H1 (cell line): Measurements from ENCODE around the gene SPINK14.

ENCODE experiments used
- BRCA1 ChIP-seq: IDR thresholded peaks from 2 replicates; pipeline ENCODE4 v1.6.1; 2012; ENCODE audit warnings: low read depth, low read length, improper control_type of control experiment
- POLR2AphosphoS5 ChIP-seq: IDR thresholded peaks from 2 replicates; pipeline ENCODE4 v1.6.1; 2011; ENCODE audit warnings: low read depth, low read length
- RAD21 ChIP-seq, 2 experiments: IDR thresholded peaks in 1 of 2; conservative IDR thresholded peaks in 1 of 2; 2 replicates each; pipeline ENCODE4 v1.6.1; 2011; ENCODE audit warnings: low read depth in 2 of 2, low read length in 2 of 2, improper control_type of control experiment in 1 of 2, inconsistent platforms in 1 of 2, mild to moderate bottlenecking in 1 of 2, moderate library complexity in 1 of 2
- TEAD4 ChIP-seq: IDR thresholded peaks from 2 replicates; pipeline ENCODE4 v1.6.1; 2012; ENCODE audit warnings: low read depth, low read length, inconsistent platforms, mixed read lengths
- TF ChIP-seq, protein P1 (sequence below), 3 experiments: IDR thresholded peaks; 1 replicate in 2 of 3; 2 replicates in 1 of 3; pipeline versions ENCODE4 v1.5.1 to v1.6.1; 2011; ENCODE audit warnings: low read length in 3 of 3, mild to moderate bottlenecking in 3 of 3, inconsistent platforms in 2 of 3, low read depth in 1 of 3, moderate library complexity in 1 of 3; ENCODE audit not compliant: insufficient read depth in 1 of 3; ENCODE audit errors: control extremely low read depth in 1 of 3
- TF ChIP-seq, protein P2 (sequence below): IDR thresholded peaks from 2 replicates; pipeline ENCODE4 v1.6.1; 2011; ENCODE audit warnings: low read length, improper control_type of control experiment

DNA sequence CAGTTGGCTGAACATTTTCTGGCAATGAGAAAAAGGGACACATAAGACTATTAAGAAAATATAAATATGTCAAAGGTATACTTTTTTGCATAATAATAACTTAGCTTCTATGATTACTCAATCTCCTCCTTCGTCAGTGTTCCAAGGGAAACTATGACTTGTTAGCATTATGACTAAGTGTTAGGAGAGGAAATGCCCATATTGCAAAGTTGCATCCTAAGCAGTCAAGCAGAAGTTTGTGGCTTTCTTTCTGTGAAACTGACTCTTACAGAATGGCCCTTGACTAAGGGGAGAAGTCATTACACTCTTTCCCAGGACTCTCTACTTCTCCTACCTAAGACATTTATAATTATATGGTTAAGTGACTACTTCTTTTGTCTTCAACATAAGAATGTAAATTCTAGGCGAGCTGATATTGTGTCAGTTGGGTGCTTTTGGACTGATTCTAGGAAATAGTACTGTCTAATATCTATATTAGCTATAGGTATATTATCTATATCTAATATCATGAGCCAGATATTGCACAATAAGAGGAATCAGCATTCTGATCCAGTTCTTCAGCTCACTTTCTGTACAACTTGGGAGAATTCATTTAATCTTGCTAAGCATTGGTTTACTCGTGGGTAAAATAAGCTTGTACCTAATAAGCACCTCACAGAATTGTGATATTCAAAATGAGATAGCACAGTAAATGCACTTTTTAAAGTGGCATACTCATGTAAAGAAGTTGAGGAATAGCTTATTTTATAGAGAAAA is 18.1 kb downstream of the SPINK14 start:
- TF ChIP-seq POLR2AphosphoS5, result no peak
- TF ChIP-seq, protein P1, sequence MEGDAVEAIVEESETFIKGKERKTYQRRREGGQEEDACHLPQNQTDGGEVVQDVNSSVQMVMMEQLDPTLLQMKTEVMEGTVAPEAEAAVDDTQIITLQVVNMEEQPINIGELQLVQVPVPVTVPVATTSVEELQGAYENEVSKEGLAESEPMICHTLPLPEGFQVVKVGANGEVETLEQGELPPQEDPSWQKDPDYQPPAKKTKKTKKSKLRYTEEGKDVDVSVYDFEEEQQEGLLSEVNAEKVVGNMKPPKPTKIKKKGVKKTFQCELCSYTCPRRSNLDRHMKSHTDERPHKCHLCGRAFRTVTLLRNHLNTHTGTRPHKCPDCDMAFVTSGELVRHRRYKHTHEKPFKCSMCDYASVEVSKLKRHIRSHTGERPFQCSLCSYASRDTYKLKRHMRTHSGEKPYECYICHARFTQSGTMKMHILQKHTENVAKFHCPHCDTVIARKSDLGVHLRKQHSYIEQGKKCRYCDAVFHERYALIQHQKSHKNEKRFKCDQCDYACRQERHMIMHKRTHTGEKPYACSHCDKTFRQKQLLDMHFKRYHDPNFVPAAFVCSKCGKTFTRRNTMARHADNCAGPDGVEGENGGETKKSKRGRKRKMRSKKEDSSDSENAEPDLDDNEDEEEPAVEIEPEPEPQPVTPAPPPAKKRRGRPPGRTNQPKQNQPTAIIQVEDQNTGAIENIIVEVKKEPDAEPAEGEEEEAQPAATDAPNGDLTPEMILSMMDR (IDR thresholded peaks at IDR 0.05; ENCODE audit: control extremely low read depth in 1 of 3, insufficient read depth in 1 of 3, low read depth in 1 of 3, low read length in 3 of 3), result no peak
- TF ChIP-seq, protein P2, sequence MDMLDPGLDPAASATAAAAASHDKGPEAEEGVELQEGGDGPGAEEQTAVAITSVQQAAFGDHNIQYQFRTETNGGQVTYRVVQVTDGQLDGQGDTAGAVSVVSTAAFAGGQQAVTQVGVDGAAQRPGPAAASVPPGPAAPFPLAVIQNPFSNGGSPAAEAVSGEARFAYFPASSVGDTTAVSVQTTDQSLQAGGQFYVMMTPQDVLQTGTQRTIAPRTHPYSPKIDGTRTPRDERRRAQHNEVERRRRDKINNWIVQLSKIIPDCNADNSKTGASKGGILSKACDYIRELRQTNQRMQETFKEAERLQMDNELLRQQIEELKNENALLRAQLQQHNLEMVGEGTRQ, result no peak
- no peak for TF ChIP-seq RAD21 (IDR thresholded peaks at IDR 0.05 in 1 of 2, conservative IDR thresholded peaks at IDR 0.05 in 1 of 2; ENCODE audit: low read depth in 2 of 2, low read length in 2 of 2)
- TF ChIP-seq TEAD4, result no peak
- no peak for TF ChIP-seq BRCA1
